HepG2 (cell line): Measurements from ENCODE around the gene SCARB2. TPM values are rescaled to one million over a fixed set of nuclear protein-coding genes. Genes with fewer than 3 reads are reported as not detected.

Source experiments
- ATAC-seq: fragments of 200-7000 bp; cut with Tn5 transposase; 3 replicates; pipeline ENCODE4 v1.9.1; 2020; ENCODE audit warnings: mild to moderate bottlenecking, moderate library complexity
- BruUV-seq: library from RNA; stranded (reverse); fragments of 400-500 nt; replicated peaks from 2 replicates; lab custom pipeline; 2021; lab: Mats Ljungman, UMichigan
- CTCF ChIA-PET: fragments of 300-600 bp; formaldehyde crosslinking; extraction: SDS; loops from one replicate; lab custom pipeline; 2021; ENCODE audit warnings: low total read pairs, inconsistent platforms, low intra/inter-chr PET ratio; lab: Yijun Ruan, JAX
- POLR2A ChIA-PET: fragments of 350-600 bp; sonication (Branson Sonifier 250); formaldehyde crosslinking; loops from one replicate; lab custom pipeline; 2020; ENCODE audit warnings: antibody characterized with exemption, inconsistent platforms; lab: Yijun Ruan, JAX
- DNase-seq: peaks from one replicate; pipeline ENCODE4 v3.0.0-alpha.2; 2015; ENCODE audit warnings: low spot score
- FAIRE-seq: peaks from 3 replicates; lab custom pipeline; 2011; peaks lifted over from hg19 to GRCh38; lab: Jason Lieb, UNC
- H2AFZ ChIP-seq: one replicate; pipeline ENCODE4 v1.6.1; 2011; ENCODE audit warnings: low read length, inconsistent platforms
- H3K27ac ChIP-seq: fragments of 300-600 bp; 3 replicates; pipeline ENCODE4 v1.8.0; 2011; ENCODE audit warnings: mixed run types, mild to moderate bottlenecking, mixed read lengths, low read length, inconsistent platforms; ENCODE audit not compliant: insufficient read depth; ENCODE audit errors: extremely low read length
- H3K27me3 ChIP-seq, 2 experiments: fragments of 200-600 bp in 1 of 2; 2 replicates in 1 of 2; 3 replicates in 1 of 2; pipeline versions ENCODE4 v1.6.0 to v1.8.0; 2011; ENCODE audit warnings: low read length in 2 of 2, mild to moderate bottlenecking in 2 of 2, moderate library complexity in 2 of 2, inconsistent platforms in 1 of 2; ENCODE audit not compliant: insufficient read depth in 2 of 2, control insufficient read depth in 1 of 2
- H3K36me3 ChIP-seq, 2 experiments: fragments of 200-600 bp in 1 of 2; replicated peaks in 1 of 2; 2 replicates in 1 of 2; 3 replicates in 1 of 2; pipeline versions ENCODE4 v1.5.1 to v1.8.0; 2011; ENCODE audit warnings: low read length in 2 of 2, inconsistent platforms in 1 of 2; ENCODE audit not compliant: insufficient read depth in 2 of 2, control insufficient read depth in 1 of 2
- H3K4me1 ChIP-seq: 2 replicates; pipeline ENCODE4 v1.5.1; 2012; ENCODE audit warnings: low read length, inconsistent platforms; ENCODE audit not compliant: insufficient read depth
- H3K4me2 ChIP-seq: 2 replicates; pipeline ENCODE4 v1.6.0; 2011; ENCODE audit warnings: low read depth, low read length, inconsistent platforms
- H3K4me3 ChIP-seq, 3 experiments: fragments of 200-600 bp in 1 of 3; sonication (generic), shearing (Covaris generic) in 1 of 3; replicated peaks in 1 of 3; 2 replicates each; pipeline ENCODE4 v1.5.1; 2011 to 2016; ENCODE audit warnings: low read length in 3 of 3, inconsistent platforms in 2 of 3, low read depth in 2 of 3, mild to moderate bottlenecking in 2 of 3, control low read depth in 1 of 3, mixed read lengths in 1 of 3; ENCODE audit not compliant: insufficient read depth in 1 of 3
- H3K79me2 ChIP-seq: one replicate; pipeline ENCODE4 v1.6.1; 2011; ENCODE audit warnings: low read length, inconsistent platforms; ENCODE audit not compliant: insufficient read depth
- H3K9ac ChIP-seq: 2 replicates; pipeline ENCODE4 v1.6.0; 2011; ENCODE audit warnings: mild to moderate bottlenecking, low read depth, low read length, inconsistent platforms; ENCODE audit not compliant: insufficient read depth
- H3K9me3 ChIP-seq: 2 replicates; pipeline ENCODE4 v1.5.1; 2012; ENCODE audit warnings: mild to moderate bottlenecking, low read length
- H4K20me1 ChIP-seq: 2 replicates; pipeline ENCODE4 v1.6.0; 2011; ENCODE audit warnings: inconsistent platforms, mild to moderate bottlenecking, low read length, moderate library complexity; ENCODE audit not compliant: insufficient read depth
- GLI4 ChIP-seq: sonication (generic); formaldehyde crosslinking; IDR thresholded peaks from 2 replicates; pipeline ENCODE4 v1.5.1; 2020; ENCODE audit warnings: missing genetic modification reagents, mild to moderate bottlenecking, moderate library complexity, borderline replicate concordance
- HCFC1 ChIP-seq: fragments of 150-350 bp; IDR thresholded peaks from 2 replicates; pipeline ENCODE4 v1.6.1; 2014; ENCODE audit warnings: low read depth, low read length
- HNRNPLL ChIP-seq: fragments of 200-400 bp; formaldehyde crosslinking; IDR thresholded peaks from 2 replicates; pipeline ENCODE4 v1.6.1; 2017; ENCODE audit warnings: mild to moderate bottlenecking, low read depth, low read length; ENCODE audit not compliant: poor library complexity, severe bottlenecking
- NCOA5 ChIP-seq: sonication (generic); formaldehyde crosslinking; IDR thresholded peaks from 2 replicates; pipeline ENCODE4 v1.4.0; 2020; ENCODE audit warnings: missing genetic modification reagents
- SIN3A ChIP-seq: IDR thresholded peaks from 2 replicates; pipeline ENCODE4 v1.6.1; 2011; ENCODE audit warnings: low read depth, mild to moderate bottlenecking, control low read depth, low read length, borderline replicate concordance
- TEAD3 ChIP-seq: optimal IDR thresholded peaks from 2 replicates; pipeline ENCODE3; 2016; ENCODE audit warnings: borderline replicate concordance
- THAP11 ChIP-seq: IDR thresholded peaks from 2 replicates; pipeline ENCODE4 v1.6.1; 2016; ENCODE audit warnings: missing biosample characterization, missing genetic modification reagents
- ZBTB7A ChIP-seq: sonication (generic); formaldehyde crosslinking; IDR thresholded peaks from 2 replicates; pipeline ENCODE4 v1.8.0; 2022; ENCODE audit warnings: mild to moderate bottlenecking, missing genetic modification reagents
- ZNF546 ChIP-seq: sonication (generic); formaldehyde crosslinking; conservative IDR thresholded peaks from 2 replicates; pipeline ENCODE4 v1.8.1; 2023; ENCODE audit warnings: mild to moderate bottlenecking, missing genetic modification reagents
- ZNF550 ChIP-seq: sonication (generic); formaldehyde crosslinking; IDR thresholded peaks from 2 replicates; pipeline ENCODE4 v1.4.0; 2020; ENCODE audit warnings: mild to moderate bottlenecking, missing genetic modification reagents, borderline replicate concordance
- ZSCAN9 ChIP-seq: IDR thresholded peaks from 2 replicates; pipeline ENCODE4 v1.6.1; 2016; ENCODE audit warnings: borderline replicate concordance
- ZZZ3 ChIP-seq: sonication (generic); formaldehyde crosslinking; IDR thresholded peaks from 2 replicates; pipeline ENCODE4 v1.4.0; 2020; ENCODE audit warnings: missing genetic modification reagents, mild to moderate bottlenecking, borderline replicate concordance
- WGBS: methylation state at CpG from one replicate; pipeline ENCODE4 v1.1.6; 2017; ENCODE audit warnings: low lambda C conversion rate; 5-methylcytosine and 5-hydroxymethylcytosine counted together
- in situ Hi-C: cut with HindIII; loops from 2 replicates; pipeline ENCODE4 v1.10.0; 2017; ENCODE audit warnings: low pct_unique_long_range_greater_than_20kb; ENCODE audit not compliant: extremely low pct_ligation_motif_present
- intact Hi-C: fragments of 100-400 bp; cut with micrococcal nuclease; formaldehyde crosslinking; loops from one replicate; pipeline ENCODE4 v1.10.0; 2022; ENCODE audit not compliant: unreplicated experiment
- polyA plus RNA-seq, 8 experiments: library from polyadenylated mRNA; depleted of rRNA in 3 of 8; stranded (reverse) in 7 of 8; unstranded in 1 of 8; fragments of >200 nt; fragmentation: Illumina TruSeq in 4 of 8; extraction: Trizol in 4 of 8; gene quantifications; 2 replicates each; pipeline versions ENCODE4 v1.2.1 to v1.2.3, GENCODE V29; 2011 to 2016; ENCODE audit warnings: low read depth in 4 of 8, missing spikeins in 1 of 8, mixed read lengths in 1 of 8; ENCODE audit not compliant: insufficient read depth in 1 of 8
- total RNA-seq, 5 experiments: library from RNA; depleted of rRNA; stranded (reverse); fragments of >200 nt; fragmentation: Illumina TruSeq; extraction: Trizol; gene quantifications; 2 replicates each; pipeline ENCODE4 v1.2.3, GENCODE V29; 2016; ENCODE audit warnings: low read depth in 1 of 5
- TF ChIP-seq, protein P1 (sequence below): sonication (generic); formaldehyde crosslinking; IDR thresholded peaks from 2 replicates; pipeline ENCODE4 v1.5.0; 2020; ENCODE audit warnings: mild to moderate bottlenecking, missing genetic modification reagents, borderline replicate concordance
- TF ChIP-seq, protein P2 (sequence below): sonication (generic); formaldehyde crosslinking; IDR thresholded peaks from 2 replicates; pipeline ENCODE4 v1.8.0; 2022; ENCODE audit warnings: missing genetic modification reagents, mild to moderate bottlenecking, borderline replicate concordance
- TF ChIP-seq, protein P3 (sequence below): IDR thresholded peaks from 2 replicates; pipeline ENCODE4 v1.6.1; 2016; ENCODE audit warnings: low read depth, borderline replicate concordance
- TF ChIP-seq, protein P4 (sequence below): sonication (generic); formaldehyde crosslinking; IDR thresholded peaks from 2 replicates; pipeline ENCODE4 v1.5.0; 2020; ENCODE audit warnings: mild to moderate bottlenecking, missing genetic modification reagents, moderate library complexity

Gene SCARB2
- total and polyA plus RNA-seq, 2 of the 13 experiments (the other 11 are each of a cell fraction or from before 2014, with no cell fraction given): 40.6 to 43.4 TPM

DNA sequence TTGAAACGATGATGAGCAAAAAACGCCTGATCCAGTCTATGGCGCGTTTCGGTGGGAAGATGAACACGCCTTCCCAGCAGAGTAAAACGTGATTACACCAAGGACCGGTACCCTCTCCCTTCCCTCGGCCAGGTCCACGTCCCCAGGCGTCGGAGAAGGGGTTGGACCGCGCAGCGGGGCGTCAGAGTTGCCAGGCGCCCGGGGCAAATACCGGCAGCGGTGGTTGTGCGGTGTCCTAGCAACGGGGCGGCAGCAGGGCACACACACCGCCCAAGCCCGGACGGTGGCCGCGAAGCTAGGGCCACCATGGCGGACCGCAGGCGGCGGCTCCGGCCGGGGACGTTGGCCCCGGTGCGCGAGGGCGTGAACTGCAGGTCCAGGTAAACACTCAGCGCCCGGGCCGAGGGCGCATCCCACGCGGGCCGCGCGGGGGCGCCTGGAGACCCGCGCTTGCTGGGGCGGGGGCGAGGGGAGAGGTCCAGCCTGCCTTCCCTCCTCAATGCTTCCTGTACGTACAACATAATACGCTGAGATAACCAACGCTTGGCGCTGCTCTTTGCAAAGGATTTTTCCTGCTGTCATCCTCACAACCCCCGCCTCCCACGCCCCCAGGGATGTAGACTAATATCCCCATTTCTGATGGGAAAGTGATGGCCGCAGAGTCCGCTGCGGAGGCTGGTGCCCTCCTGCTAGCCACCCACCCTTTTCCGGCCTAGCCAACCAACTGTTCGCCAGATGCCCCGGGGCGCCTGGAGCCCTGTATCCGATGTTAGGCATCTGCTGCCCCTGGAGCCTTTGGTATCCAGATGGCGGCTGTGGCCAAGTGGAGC is 38.0 kb upstream of the SCARB2 start, which contains the start of gene FAM47E:
FAM47E (plus strand) TSS at position 281 of the 830 bp plus-strand sequence; CDS start at position 307, 26 bp downstream.
- in situ Hi-C loops: loop anchor here (10.0 kb wide), 1 partner anchor 123 kb away; no protein-coding TSS in a partner anchor
- TF ChIP-seq, protein P1, sequence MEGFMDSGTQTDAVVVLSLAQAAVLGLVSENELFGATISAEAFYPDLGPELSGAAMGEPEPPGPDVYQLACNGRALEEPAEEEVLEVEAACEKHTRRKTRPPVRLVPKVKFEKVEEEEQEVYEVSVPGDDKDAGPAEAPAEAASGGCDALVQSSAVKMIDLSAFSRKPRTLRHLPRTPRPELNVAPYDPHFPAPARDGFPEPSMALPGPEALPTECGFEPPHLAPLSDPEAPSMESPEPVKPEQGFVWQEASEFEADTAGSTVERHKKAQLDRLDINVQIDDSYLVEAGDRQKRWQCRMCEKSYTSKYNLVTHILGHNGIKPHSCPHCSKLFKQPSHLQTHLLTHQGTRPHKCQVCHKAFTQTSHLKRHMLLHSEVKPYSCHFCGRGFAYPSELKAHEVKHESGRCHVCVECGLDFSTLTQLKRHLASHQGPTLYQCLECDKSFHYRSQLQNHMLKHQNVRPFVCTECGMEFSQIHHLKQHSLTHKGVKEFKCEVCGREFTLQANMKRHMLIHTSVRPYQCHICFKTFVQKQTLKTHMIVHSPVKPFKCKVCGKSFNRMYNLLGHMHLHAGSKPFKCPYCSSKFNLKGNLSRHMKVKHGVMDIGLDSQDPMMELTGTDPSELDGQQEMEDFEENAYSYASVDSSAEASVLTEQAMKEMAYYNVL (CRISPR knock-in tag): 0 out of 2 replicates have a peak, but pooled peaks have one; percentile 71
- TF ChIP-seq ZZZ3 (CRISPR knock-in tag): no peak
- 0 out of 2 replicates have a peak, but pooled peaks have one; percentile 45 for TF ChIP-seq GLI4 (CRISPR knock-in tag)
- TF ChIP-seq HNRNPLL: peak; percentile 72
- TF ChIP-seq SIN3A: peak; percentile 78; the same call in 1 of the 2 replicates
- TF ChIP-seq, protein P2, sequence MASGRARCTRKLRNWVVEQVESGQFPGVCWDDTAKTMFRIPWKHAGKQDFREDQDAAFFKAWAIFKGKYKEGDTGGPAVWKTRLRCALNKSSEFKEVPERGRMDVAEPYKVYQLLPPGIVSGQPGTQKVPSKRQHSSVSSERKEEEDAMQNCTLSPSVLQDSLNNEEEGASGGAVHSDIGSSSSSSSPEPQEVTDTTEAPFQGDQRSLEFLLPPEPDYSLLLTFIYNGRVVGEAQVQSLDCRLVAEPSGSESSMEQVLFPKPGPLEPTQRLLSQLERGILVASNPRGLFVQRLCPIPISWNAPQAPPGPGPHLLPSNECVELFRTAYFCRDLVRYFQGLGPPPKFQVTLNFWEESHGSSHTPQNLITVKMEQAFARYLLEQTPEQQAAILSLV (CRISPR knock-in tag): peak; percentile 57
- peak; percentile 85 for TF ChIP-seq TEAD3 (CRISPR knock-in tag)
- TF ChIP-seq, protein P3, sequence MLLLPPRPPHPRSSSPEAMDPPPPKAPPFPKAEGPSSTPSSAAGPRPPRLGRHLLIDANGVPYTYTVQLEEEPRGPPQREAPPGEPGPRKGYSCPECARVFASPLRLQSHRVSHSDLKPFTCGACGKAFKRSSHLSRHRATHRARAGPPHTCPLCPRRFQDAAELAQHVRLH: peak; percentile 72; the same call in 1 of the 2 replicates
- 0 out of 2 replicates have a peak, but pooled peaks have one; percentile 42 for TF ChIP-seq ZSCAN9 (CRISPR knock-in tag)
- peak; percentile 81; the same call in 1 of the 2 replicates for TF ChIP-seq ZNF546
- TF ChIP-seq, protein P4, sequence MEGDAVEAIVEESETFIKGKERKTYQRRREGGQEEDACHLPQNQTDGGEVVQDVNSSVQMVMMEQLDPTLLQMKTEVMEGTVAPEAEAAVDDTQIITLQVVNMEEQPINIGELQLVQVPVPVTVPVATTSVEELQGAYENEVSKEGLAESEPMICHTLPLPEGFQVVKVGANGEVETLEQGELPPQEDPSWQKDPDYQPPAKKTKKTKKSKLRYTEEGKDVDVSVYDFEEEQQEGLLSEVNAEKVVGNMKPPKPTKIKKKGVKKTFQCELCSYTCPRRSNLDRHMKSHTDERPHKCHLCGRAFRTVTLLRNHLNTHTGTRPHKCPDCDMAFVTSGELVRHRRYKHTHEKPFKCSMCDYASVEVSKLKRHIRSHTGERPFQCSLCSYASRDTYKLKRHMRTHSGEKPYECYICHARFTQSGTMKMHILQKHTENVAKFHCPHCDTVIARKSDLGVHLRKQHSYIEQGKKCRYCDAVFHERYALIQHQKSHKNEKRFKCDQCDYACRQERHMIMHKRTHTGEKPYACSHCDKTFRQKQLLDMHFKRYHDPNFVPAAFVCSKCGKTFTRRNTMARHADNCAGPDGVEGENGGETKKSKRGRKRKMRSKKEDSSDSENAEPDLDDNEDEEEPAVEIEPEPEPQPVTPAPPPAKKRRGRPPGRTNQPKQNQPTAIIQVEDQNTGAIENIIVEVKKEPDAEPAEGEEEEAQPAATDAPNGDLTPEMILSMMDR (CRISPR knock-in tag): peak; percentile 85
- TF ChIP-seq THAP11 (CRISPR knock-in tag): peak; percentile 70
- TF ChIP-seq ZNF550 (CRISPR knock-in tag): no peak
- no peak; the same call in 1 of the 2 replicates for TF ChIP-seq HCFC1
- no peak for TF ChIP-seq NCOA5 (CRISPR knock-in tag)
- peak; percentile 57; the same call in 1 of the 2 replicates for TF ChIP-seq ZBTB7A (CRISPR knock-in tag)

More for the DNA sequence above, 38.0 kb upstream of the SCARB2 start, which contains the start of gene FAM47E:
- no peaks in the 10 kb centered on the region for H3K79me2 ChIP-seq
- no peaks in the 10 kb centered on the region for H4K20me1 ChIP-seq
- ATAC-seq: peak; percentile 99
- intact Hi-C loops: loop anchor here (1.0 to 2.0 kb wide), 4 partner anchors 49 to 127 kb away; no protein-coding TSS in a partner anchor
- H3K36me3 ChIP-seq: no peaks in the 10 kb centered on the region
- H3K4me3 ChIP-seq: peak within 1 kb of the TSS; percentile 39 to 69 (median 51)
- no peak within 1 kb of the TSS for H3K27ac ChIP-seq
- H2AFZ ChIP-seq: peak within 1 kb of the TSS; percentile 79
- DNase-seq: peak; percentile 57
- 27% methylated on average over 36 of the region's 68 CpGs for WGBS
- FAIRE-seq: no peak
- ChIA-PET CTCF (interaction anchor here (3.0 kb wide), 1 partner anchor 126 kb away, joined by 28 read pairs; no protein-coding TSS in a partner anchor), POLR2A (interaction anchor here (1.0 kb wide), 1 partner anchor 54 kb away, joined by 4 read pairs; no protein-coding TSS in a partner anchor)
- H3K4me1 ChIP-seq: peaks cover 13% of the 10 kb centered on the region
- peak within 1 kb of the TSS; percentile 86 for H3K4me2 ChIP-seq
- H3K27me3 ChIP-seq: no peaks in the 10 kb centered on the region; a peak in 1 of 5 replicates
- H3K9me3 ChIP-seq: no peaks in the 10 kb centered on the region
- peak within 1 kb of the TSS; percentile 46 for H3K9ac ChIP-seq
- BruUV-seq: no TSS peak
